ENCODE results near the gene EYS. TPM values are rescaled to one million over a fixed set of nuclear protein-coding genes. Genes with fewer than 3 reads are reported as not detected.

EYS gene
- total and polyA plus RNA-seq, 8 donors, result 0.24 to 0.85 (median 0.55) TPM

DNA sequence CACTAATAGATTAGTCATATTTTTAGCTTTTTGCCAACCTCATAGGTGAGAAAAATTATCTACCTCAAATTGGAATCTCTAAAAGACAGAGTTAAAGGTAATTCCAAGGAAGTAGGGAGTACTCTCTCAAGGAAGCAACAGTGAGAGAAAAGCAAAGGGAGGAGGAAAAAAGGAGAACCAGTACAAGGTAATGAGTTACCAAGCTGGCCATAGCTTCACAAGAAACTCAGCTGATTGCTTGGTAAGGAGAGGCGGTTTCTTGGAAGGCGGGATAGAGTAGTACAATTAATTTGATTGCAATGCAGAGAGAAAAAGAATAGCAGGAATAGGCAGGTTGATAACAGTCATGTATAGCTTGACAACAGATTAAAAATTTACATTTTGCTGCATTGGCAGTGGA lies 1933.8 kb downstream of the EYS start:
- H3K9me3 ChIP-seq, result no peaks in the 10 kb centered on the region
- ATAC-seq, result no peak
- no peaks in the 10 kb centered on the region for H3K27me3 ChIP-seq
- no peak overlapping the region for H3K27ac ChIP-seq
- H3K36me3 ChIP-seq, result no peaks in the 10 kb centered on the region
- TF ChIP-seq CTCF (IDR thresholded peaks at IDR 0.05), result no peak
- H3K4me3 ChIP-seq, result no peak overlapping the region
- no peaks in the 10 kb centered on the region for H3K4me1 ChIP-seq
- no peak for DNase-seq
- intact Hi-C loops (cut with DNase I), result no loop called here

GRCh38 chr6:63765828-63766227 lies 1941.2 kb downstream of the EYS start:
- ATAC-seq, result no peak
- TF ChIP-seq CTCF (IDR thresholded peaks at IDR 0.05), result no peak

GRCh38 chr6:63764318-63764916 lies 1942.6 kb downstream of the EYS start:
- no peaks in the 10 kb centered on the region for H3K9me3 ChIP-seq
- no peak overlapping the region for H3K27ac ChIP-seq
- peak; percentile 47 to 56 for TF ChIP-seq CTCF (IDR thresholded peaks at IDR 0.05)
- no peaks in the 10 kb centered on the region for H3K4me1 ChIP-seq
- H3K4me3 ChIP-seq, result no peak overlapping the region
- peak in 2 of 4 donors; percentile 46 to 62 for DNase-seq
- intact Hi-C loops (cut with DNase I), result loop anchor here in 1 of 2 donors (10.0 kb wide), 1 partner anchor 170 kb away; no protein-coding TSS in a partner anchor
- H3K36me3 ChIP-seq, result no peaks in the 10 kb centered on the region
- peak; percentile 54 for ATAC-seq
- H3K27me3 ChIP-seq, result no peaks in the 10 kb centered on the region

More at GRCh38 chr6:63765828-63766227, 1941.2 kb downstream of the EYS start:
- Histone ChIP-seq H3K27ac (no peak overlapping the region), H3K4me1 (no peaks in the 10 kb centered on the region), H3K4me3 (no peak overlapping the region), H3K36me3 (no peaks in the 10 kb centered on the region), H3K27me3 (no peaks in the 10 kb centered on the region), H3K9me3 (no peaks in the 10 kb centered on the region)
- DNase-seq, result no peak
- intact Hi-C loops (cut with DNase I), result loop anchor here in 1 of 2 donors (10.0 kb wide), 1 partner anchor 171 kb away; no protein-coding TSS in a partner anchor

GRCh38 chr6:63760199-63760598 lies 1946.8 kb downstream of the EYS start:
- Histone ChIP-seq H3K4me1 (no peaks in the 10 kb centered on the region), H3K9me3 (peaks cover 0 to 19% of the 10 kb centered on the region in 2 donors), H3K36me3 (no peaks in the 10 kb centered on the region), H3K27ac (no peak overlapping the region), H3K4me3 (no peak overlapping the region), H3K27me3 (no peaks in the 10 kb centered on the region)
- intact Hi-C loops (cut with DNase I), result loop anchor here in 1 of 2 donors (10.0 kb wide), 1 partner anchor 165 kb away; no protein-coding TSS in a partner anchor
- TF ChIP-seq CTCF (IDR thresholded peaks at IDR 0.05), result no peak
- DNase-seq (no peak), ATAC-seq (no peak)

DNA sequence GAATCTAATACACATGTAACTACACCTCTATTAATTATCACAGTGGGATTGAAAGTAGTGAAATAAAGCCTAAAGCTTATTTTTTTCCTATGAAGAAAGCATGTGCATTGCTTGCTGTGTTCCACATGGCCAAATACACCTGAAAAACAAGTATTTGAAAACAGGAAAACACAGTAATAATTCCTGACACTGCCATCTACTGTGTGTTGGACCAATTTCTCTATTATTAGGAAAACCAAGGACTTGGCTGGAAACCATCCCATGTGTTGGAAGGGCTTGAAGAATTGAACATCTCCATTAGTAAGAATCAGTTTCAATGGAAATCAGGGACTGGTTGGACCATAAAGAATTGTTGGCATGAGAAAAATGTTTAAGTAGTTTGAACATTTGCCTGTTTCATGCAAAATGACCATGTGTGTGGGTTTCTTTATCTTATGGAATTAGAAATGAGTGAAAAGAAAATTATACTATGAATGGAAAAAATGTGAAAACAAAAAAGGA lies 1947.4 kb downstream of the EYS start:
- no peaks in the 10 kb centered on the region for H3K27me3 ChIP-seq
- no peak overlapping the region for H3K4me3 ChIP-seq
- TF ChIP-seq CTCF (IDR thresholded peaks at IDR 0.05), result no peak
- H3K36me3 ChIP-seq, result no peaks in the 10 kb centered on the region
- peaks cover 0 to 23% of the 10 kb centered on the region in 2 donors for H3K9me3 ChIP-seq
- ATAC-seq (no peak), DNase-seq (no peak)
- intact Hi-C loops (cut with DNase I), result loop anchor here in 1 of 2 donors (10.0 kb wide), 1 partner anchor 165 kb away; no protein-coding TSS in a partner anchor
- H3K27ac ChIP-seq, result no peak overlapping the region
- H3K4me1 ChIP-seq, result no peaks in the 10 kb centered on the region

Data from left lung (tissue), 10 donors.